ENCODE results near the gene BTRC.

- TF ChIP-seq CTCF (IDR thresholded peaks at IDR 0.05), result no peak
- no peak for TF ChIP-seq POLR2A (IDR thresholded peaks at IDR 0.05)
- no peak for TF ChIP-seq POLR2AphosphoS5 (IDR thresholded peaks at IDR 0.05)
- no peak for TF ChIP-seq EP300 (IDR thresholded peaks at IDR 0.05)
Measured at GRCh38 chr10:101512738-101513137, 158.8 kb downstream of the BTRC start.

Data from sigmoid colon (tissue), 4 donors.